ENCODE results near the gene TMIGD1.

Gene TMIGD1

DNA sequence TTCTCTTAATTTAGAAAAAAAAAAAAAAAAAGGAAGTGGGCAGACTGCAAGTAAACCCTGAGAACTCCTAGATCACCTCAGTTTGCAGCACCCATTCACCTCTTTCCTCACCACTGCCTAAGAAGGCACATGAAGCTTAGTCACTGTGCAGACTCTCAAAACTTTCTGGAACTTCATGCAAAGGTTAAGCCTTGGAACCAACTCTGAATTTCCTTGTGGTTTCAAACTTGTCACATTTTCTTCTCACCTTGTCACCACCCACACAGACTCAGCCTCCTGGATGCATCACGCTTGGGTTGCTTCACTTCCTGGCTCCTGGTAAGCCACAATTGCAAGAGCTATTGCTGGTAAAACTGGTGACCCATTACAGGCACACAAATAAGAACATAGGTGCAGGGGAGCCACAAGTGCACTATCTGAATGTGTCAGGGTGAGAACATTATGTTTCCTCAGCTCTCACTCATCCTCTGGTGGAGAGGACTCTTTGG is 29.9 kb upstream of the TMIGD1 start:
- WGBS, 2 donors (ENCODE audit: extremely low coverage in 2 of 2, insufficient read length in 2 of 2, insufficient replicate concordance in 1 of 2), result no CpG with 5 or more reads among the region's 1 CpG
- Histone ChIP-seq H3K27ac (replicated peaks; ENCODE audit: low read length) (no peak overlapping the region), H3K9me3 (replicated peaks in 1 of 2; ENCODE audit: control insufficient read depth in 2 of 2, insufficient read depth in 1 of 2, low read depth in 1 of 2, low read length in 2 of 2) (peaks cover 3 to 6% of the 10 kb centered on the region in 2 donors), H4K91ac (ENCODE audit: low read depth, low read length, poor library complexity) (no peak overlapping the region), H3K79me1 (ENCODE audit: low read depth, low read length) (peaks cover 1% of the 10 kb centered on the region), H3K4me1 (ENCODE audit: control insufficient read depth in 2 of 2, insufficient read depth in 1 of 2, low read depth in 1 of 2, low read length in 2 of 2) (peaks cover 2% of the 10 kb centered on the region in 2 donors), H2AFZ (ENCODE audit: low read length) (no peak overlapping the region), H2AK5ac (ENCODE audit: low read depth, low read length) (no peak overlapping the region), H3K14ac (ENCODE audit: low read length) (no peak overlapping the region), H3K4me3 (ENCODE audit: low read length in 2 of 2) (no peak overlapping the region), H3K23ac (ENCODE audit: low read depth, low read length, poor library complexity) (no peak overlapping the region), H3K27me3 (ENCODE audit: control insufficient read depth in 3 of 3, insufficient read depth in 3 of 3, low read depth in 1 of 3, low read length in 3 of 3) (peaks cover 0 to 3% (median 3%) of the 10 kb centered on the region in 3 experiments), H3K36me3 (replicated peaks in 1 of 2; ENCODE audit: control insufficient read depth in 2 of 2, insufficient read depth in 2 of 2, low read length in 2 of 2) (no peaks in the 10 kb centered on the region), H3K9ac (ENCODE audit: low read depth, low read length, poor library complexity) (no peak overlapping the region), H2BK15ac (ENCODE audit: low read length) (no peak overlapping the region), H3K18ac (ENCODE audit: low read length) (no peak overlapping the region), H4K8ac (ENCODE audit: low read depth, low read length) (no peak overlapping the region), H3K4ac (ENCODE audit: low read length) (no peak overlapping the region), H3K4me2 (ENCODE audit: insufficient read depth, low read length, poor library complexity, severe bottlenecking) (no peak overlapping the region), H2BK120ac (ENCODE audit: low read depth, low read length) (no peak overlapping the region), H2BK12ac (ENCODE audit: low read length) (no peak overlapping the region), H2BK5ac (ENCODE audit: low read length) (no peak overlapping the region)
- DNase-seq (ENCODE audit: low spot score), result no peak

DNA sequence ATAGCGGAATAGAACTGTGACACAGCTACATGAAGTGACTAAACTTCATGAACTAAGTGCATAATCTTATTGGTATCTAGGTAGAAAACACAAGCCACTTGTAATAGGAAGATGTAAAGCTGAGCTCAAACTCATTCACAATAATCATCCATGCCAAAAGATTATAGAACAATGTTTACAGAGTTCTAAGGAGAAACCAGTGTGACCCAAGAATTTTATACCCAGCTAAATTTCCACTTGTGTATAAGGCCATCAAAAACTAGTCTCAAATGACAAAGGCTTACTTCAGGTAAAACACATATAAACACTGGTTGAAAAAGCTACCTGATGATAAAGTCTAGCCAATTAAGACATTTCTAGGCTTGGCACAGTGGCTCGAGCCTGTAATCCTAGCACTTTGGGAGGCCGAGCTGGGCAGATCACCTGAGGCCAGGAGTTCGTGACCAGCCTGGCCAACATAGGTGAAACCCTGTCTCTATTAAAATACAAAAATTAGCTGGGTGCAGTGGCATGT is 28.0 kb upstream of the TMIGD1 start:
- no peak overlapping the region for H3K4me3 ChIP-seq (ENCODE audit: low read length in 2 of 2)
- no peaks in the 10 kb centered on the region for H3K36me3 ChIP-seq (replicated peaks in 1 of 2; ENCODE audit: control insufficient read depth in 2 of 2, insufficient read depth in 2 of 2, low read length in 2 of 2)
- H4K8ac ChIP-seq (ENCODE audit: low read depth, low read length), result no peak overlapping the region
- H4K91ac ChIP-seq (ENCODE audit: low read depth, low read length, poor library complexity), result no peak overlapping the region
- peaks cover 3 to 6% of the 10 kb centered on the region in 2 donors for H3K9me3 ChIP-seq (replicated peaks in 1 of 2; ENCODE audit: control insufficient read depth in 2 of 2, insufficient read depth in 1 of 2, low read depth in 1 of 2, low read length in 2 of 2)
- no peak overlapping the region for H2BK120ac ChIP-seq (ENCODE audit: low read depth, low read length)
- no peak overlapping the region for H3K18ac ChIP-seq (ENCODE audit: low read length)
- no peak overlapping the region for H2BK12ac ChIP-seq (ENCODE audit: low read length)
- no peak overlapping the region for H3K4me2 ChIP-seq (ENCODE audit: insufficient read depth, low read length, poor library complexity, severe bottlenecking)
- peaks cover 0 to 3% (median 0%) of the 10 kb centered on the region in 3 experiments for H3K27me3 ChIP-seq (ENCODE audit: control insufficient read depth in 3 of 3, insufficient read depth in 3 of 3, low read depth in 1 of 3, low read length in 3 of 3)
- no peak overlapping the region for H3K4ac ChIP-seq (ENCODE audit: low read length)
- no peak overlapping the region for H3K27ac ChIP-seq (replicated peaks; ENCODE audit: low read length)
- no peak overlapping the region for H3K9ac ChIP-seq (ENCODE audit: low read depth, low read length, poor library complexity)
- no CpG with 5 or more reads among the region's 4 CpGs for WGBS, 2 donors (ENCODE audit: extremely low coverage in 2 of 2, insufficient read length in 2 of 2, insufficient replicate concordance in 1 of 2)
- peaks cover 1% of the 10 kb centered on the region for H3K79me1 ChIP-seq (ENCODE audit: low read depth, low read length)
- DNase-seq (ENCODE audit: low spot score), result no peak
- no peak overlapping the region for H3K23ac ChIP-seq (ENCODE audit: low read depth, low read length, poor library complexity)
- no peak overlapping the region for H2AK5ac ChIP-seq (ENCODE audit: low read depth, low read length)
- H3K14ac ChIP-seq (ENCODE audit: low read length), result no peak overlapping the region
- no peak overlapping the region for H2AFZ ChIP-seq (ENCODE audit: low read length)
- H3K4me1 ChIP-seq (ENCODE audit: control insufficient read depth in 2 of 2, insufficient read depth in 1 of 2, low read depth in 1 of 2, low read length in 2 of 2), result peaks cover 0 to 2% of the 10 kb centered on the region in 2 donors
- H2BK5ac ChIP-seq (ENCODE audit: low read length), result no peak overlapping the region
- H2BK15ac ChIP-seq (ENCODE audit: low read length), result no peak overlapping the region

DNA sequence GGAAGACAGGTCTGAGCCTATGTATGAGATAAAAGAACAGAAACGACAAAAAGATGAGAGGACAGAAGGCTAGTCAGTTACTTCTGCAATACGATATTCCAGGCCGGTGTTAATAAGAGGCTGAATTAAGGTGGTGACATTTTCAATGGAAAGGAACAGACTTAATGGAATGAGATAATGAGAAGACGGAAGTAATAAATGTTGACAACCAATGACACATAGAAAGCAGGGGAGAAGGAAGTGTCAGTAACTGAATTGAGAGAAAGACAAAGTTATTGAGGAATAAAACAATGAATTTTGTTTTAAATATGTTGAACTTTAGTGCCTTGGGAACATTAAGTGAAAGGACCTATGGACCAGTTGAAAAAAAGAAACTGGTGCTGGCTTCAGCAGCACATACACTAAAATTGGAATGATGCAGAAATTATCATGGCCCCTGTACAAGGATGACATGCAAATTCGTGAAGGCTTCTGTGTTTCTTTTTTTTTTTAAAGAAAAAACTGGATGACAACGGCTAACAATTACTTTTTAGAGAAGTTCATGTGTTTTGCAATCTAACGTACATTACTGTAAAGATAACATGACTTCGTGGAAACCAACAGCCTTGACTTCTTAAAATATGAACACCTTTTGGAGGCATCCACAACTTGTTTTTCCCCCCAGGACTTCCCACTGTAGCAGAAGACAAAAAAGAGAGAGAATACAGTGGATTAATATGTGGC is 26.4 kb upstream of the TMIGD1 start:
- WGBS, 2 donors (ENCODE audit: extremely low coverage in 2 of 2, insufficient read length in 2 of 2, insufficient replicate concordance in 1 of 2), result 100% methylated on average over 1 of the region's 8 CpGs; no CpG with 5 or more reads in 1 of the 2 donors
- Histone ChIP-seq H3K79me1 (ENCODE audit: low read depth, low read length) (peaks cover 1% of the 10 kb centered on the region), H3K36me3 (replicated peaks in 1 of 2; ENCODE audit: control insufficient read depth in 2 of 2, insufficient read depth in 2 of 2, low read length in 2 of 2) (no peaks in the 10 kb centered on the region), H3K27me3 (ENCODE audit: control insufficient read depth in 3 of 3, insufficient read depth in 3 of 3, low read depth in 1 of 3, low read length in 3 of 3) (peaks cover 0 to 3% (median 0%) of the 10 kb centered on the region in 3 experiments), H2BK12ac (ENCODE audit: low read length) (no peak overlapping the region), H4K91ac (ENCODE audit: low read depth, low read length, poor library complexity) (no peak overlapping the region), H3K14ac (ENCODE audit: low read length) (no peak overlapping the region), H3K18ac (ENCODE audit: low read length) (no peak overlapping the region), H3K4me3 (ENCODE audit: low read length in 2 of 2) (no peak overlapping the region), H2AFZ (ENCODE audit: low read length) (no peak overlapping the region), H2BK15ac (ENCODE audit: low read length) (no peak overlapping the region), H3K4me2 (ENCODE audit: insufficient read depth, low read length, poor library complexity, severe bottlenecking) (no peak overlapping the region), H2AK5ac (ENCODE audit: low read depth, low read length) (no peak overlapping the region), H3K4me1 (ENCODE audit: control insufficient read depth in 2 of 2, insufficient read depth in 1 of 2, low read depth in 1 of 2, low read length in 2 of 2) (peaks cover 0 to 2% of the 10 kb centered on the region in 2 donors), H3K9me3 (replicated peaks in 1 of 2; ENCODE audit: control insufficient read depth in 2 of 2, insufficient read depth in 1 of 2, low read depth in 1 of 2, low read length in 2 of 2) (peaks cover 3 to 6% of the 10 kb centered on the region in 2 donors), H3K23ac (ENCODE audit: low read depth, low read length, poor library complexity) (no peak overlapping the region), H2BK5ac (ENCODE audit: low read length) (no peak overlapping the region), H3K9ac (ENCODE audit: low read depth, low read length, poor library complexity) (no peak overlapping the region), H3K27ac (replicated peaks; ENCODE audit: low read length) (no peak overlapping the region), H3K4ac (ENCODE audit: low read length) (no peak overlapping the region), H4K8ac (ENCODE audit: low read depth, low read length) (no peak overlapping the region), H2BK120ac (ENCODE audit: low read depth, low read length) (no peak overlapping the region)
- DNase-seq (ENCODE audit: low spot score), result no peak

DNA sequence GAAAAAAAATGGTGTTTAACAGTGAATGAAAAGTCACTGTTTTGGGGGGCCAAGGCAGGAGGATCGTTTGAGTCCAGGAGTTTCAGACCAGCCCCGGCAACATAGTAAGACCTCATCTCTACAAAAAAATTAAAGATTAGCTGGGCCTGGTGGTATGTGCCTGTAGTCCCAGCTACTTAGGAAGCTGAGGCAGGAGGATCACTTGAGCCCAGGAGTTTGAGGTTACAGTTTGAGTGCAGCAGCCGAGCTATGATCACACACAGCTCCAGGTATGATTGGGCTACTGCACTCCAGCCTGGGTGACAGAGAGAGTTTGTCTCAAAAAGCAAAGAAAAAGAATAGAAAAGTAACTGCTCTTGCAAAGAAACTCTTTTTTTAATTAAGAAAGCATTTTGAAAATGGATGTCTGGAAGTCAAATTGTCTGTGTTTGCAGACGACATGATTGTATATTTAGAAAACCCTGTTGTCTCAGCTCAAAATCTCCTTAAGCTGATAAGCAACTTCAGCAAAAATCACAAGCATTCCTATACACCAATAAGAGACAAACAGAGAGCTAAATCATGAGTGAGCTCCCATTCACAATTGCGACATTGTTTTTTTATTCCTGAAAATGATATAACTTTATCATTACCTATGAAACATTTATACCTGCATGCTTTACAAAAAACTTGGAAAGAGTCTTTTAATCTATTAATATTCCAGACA is 24.4 kb upstream of the TMIGD1 start:
- H3K79me1 ChIP-seq (ENCODE audit: low read depth, low read length), result peaks cover 1% of the 10 kb centered on the region
- no peak overlapping the region for H3K4me2 ChIP-seq (ENCODE audit: insufficient read depth, low read length, poor library complexity, severe bottlenecking)
- no peak overlapping the region for H3K4me3 ChIP-seq (ENCODE audit: low read length in 2 of 2)
- no peak overlapping the region for H2BK5ac ChIP-seq (ENCODE audit: low read length)
- H3K9ac ChIP-seq (ENCODE audit: low read depth, low read length, poor library complexity), result no peak overlapping the region
- H3K9me3 ChIP-seq (replicated peaks in 1 of 2; ENCODE audit: control insufficient read depth in 2 of 2, insufficient read depth in 1 of 2, low read depth in 1 of 2, low read length in 2 of 2), result peaks cover 3 to 4% of the 10 kb centered on the region in 2 donors
- H3K27ac ChIP-seq (replicated peaks; ENCODE audit: low read length), result no peak overlapping the region
- no peak overlapping the region for H4K91ac ChIP-seq (ENCODE audit: low read depth, low read length, poor library complexity)
- no peak for DNase-seq (ENCODE audit: low spot score)
- H3K18ac ChIP-seq (ENCODE audit: low read length), result no peak overlapping the region
- H2AK5ac ChIP-seq (ENCODE audit: low read depth, low read length), result no peak overlapping the region
- no peak overlapping the region for H4K8ac ChIP-seq (ENCODE audit: low read depth, low read length)
- H2AFZ ChIP-seq (ENCODE audit: low read length), result no peak overlapping the region
- H2BK15ac ChIP-seq (ENCODE audit: low read length), result no peak overlapping the region
- no CpG with 5 or more reads among the region's 5 CpGs for WGBS, 2 donors (ENCODE audit: extremely low coverage in 2 of 2, insufficient read length in 2 of 2, insufficient replicate concordance in 1 of 2)
- H3K36me3 ChIP-seq (replicated peaks in 1 of 2; ENCODE audit: control insufficient read depth in 2 of 2, insufficient read depth in 2 of 2, low read length in 2 of 2), result no peaks in the 10 kb centered on the region
- H3K4ac ChIP-seq (ENCODE audit: low read length), result no peak overlapping the region
- no peak overlapping the region for H2BK12ac ChIP-seq (ENCODE audit: low read length)
- H3K14ac ChIP-seq (ENCODE audit: low read length), result no peak overlapping the region
- peaks cover 0 to 2% of the 10 kb centered on the region in 2 donors for H3K4me1 ChIP-seq (ENCODE audit: control insufficient read depth in 2 of 2, insufficient read depth in 1 of 2, low read depth in 1 of 2, low read length in 2 of 2)
- no peak overlapping the region for H2BK120ac ChIP-seq (ENCODE audit: low read depth, low read length)
- no peak overlapping the region for H3K23ac ChIP-seq (ENCODE audit: low read depth, low read length, poor library complexity)
- H3K27me3 ChIP-seq (ENCODE audit: control insufficient read depth in 3 of 3, insufficient read depth in 3 of 3, low read depth in 1 of 3, low read length in 3 of 3), result peaks cover 0 to 3% (median 0%) of the 10 kb centered on the region in 3 experiments

Data from neuronal stem cell (in vitro differentiated cells).